ENCODE measurements around the gene PRKD2. TPM values are rescaled to one million over a fixed set of nuclear protein-coding genes. Genes with fewer than 3 reads are reported as not detected.

The PRKD2 gene
- total and polyA plus RNA-seq, 10 of the 15 experiments (the other 5 are each of a cell fraction or from before 2014, with no cell fraction given): 2.3 to 98.8 (median 32.9) TPM

DNA sequence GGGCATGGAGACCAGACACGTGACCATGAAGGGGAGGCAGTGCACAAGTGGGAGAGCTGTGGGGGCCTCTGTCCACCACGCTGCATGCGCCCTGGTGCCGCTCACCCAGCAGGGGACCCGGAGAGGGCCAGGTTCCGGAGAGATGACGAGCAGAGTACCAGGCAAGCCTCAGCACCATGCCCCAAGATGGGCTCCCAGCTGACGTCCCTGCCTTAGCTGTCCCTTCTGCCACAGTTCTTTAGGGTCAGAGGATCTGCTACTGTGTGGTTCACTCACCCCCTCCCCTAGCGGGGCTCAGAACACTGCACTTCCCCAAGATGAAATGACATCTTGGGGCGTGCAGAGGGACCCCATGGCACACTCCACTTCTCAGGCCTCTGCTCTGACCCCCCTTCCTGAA, 9.6 kb upstream of the PRKD2 start (continued):
- no peak for TF ChIP-seq ZNF207 (IDR thresholded peaks at IDR 0.05; ENCODE audit: borderline replicate concordance)

DNA sequence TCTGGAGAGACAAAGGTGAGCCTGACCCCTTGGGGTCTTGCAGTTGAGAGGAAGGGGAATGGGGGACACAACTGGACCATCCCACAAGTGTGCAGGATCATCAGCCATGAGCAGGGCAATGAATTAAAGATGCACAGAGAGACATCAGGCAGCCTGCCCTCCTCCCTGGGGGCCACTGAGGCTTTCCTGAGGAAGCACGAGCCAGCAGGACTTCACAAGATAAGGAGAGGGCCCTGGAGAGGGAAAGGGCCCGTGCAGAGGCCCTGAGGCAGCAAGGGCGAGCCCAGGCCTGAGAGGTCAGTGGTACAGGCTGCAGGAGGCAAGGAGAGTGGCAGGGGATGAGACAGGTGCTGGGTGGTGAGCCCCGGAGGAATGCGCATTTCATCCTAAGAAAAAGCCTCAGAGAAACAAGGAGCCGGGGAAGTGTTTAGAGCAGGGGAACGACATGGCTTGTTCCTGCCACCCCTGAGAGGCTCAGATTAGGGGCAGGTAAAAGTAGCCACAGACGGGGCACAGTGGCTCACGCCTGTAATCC, 9.0 kb upstream of the PRKD2 start:
- H3K9ac ChIP-seq (ENCODE audit: control insufficient read depth, insufficient read depth, low read length): no peak overlapping the region
- CTCF ChIA-PET: no interaction called here
- H3K36me3 ChIP-seq (ENCODE audit: control insufficient read depth in 2 of 2, insufficient read depth in 2 of 2, low read length in 1 of 2): peaks cover 39 to 81% of the 10 kb centered on the region in 2 experiments; a peak in 3 of 4 replicates
- TF ChIP-seq SMAD5 (IDR thresholded peaks at IDR 0.05; ENCODE audit: low read depth) (no peak), IRF4 (IDR thresholded peaks at IDR 0.05; ENCODE audit: low read depth, low read length) (no peak), SMAD1 (IDR thresholded peaks at IDR 0.05; ENCODE audit: low read depth, partially characterized antibody) (no peak), TAF1 (IDR thresholded peaks at IDR 0.05; ENCODE audit: borderline replicate concordance, low read depth, low read length) (no peak), TCF12 (IDR thresholded peaks at IDR 0.05; ENCODE audit: low read depth, low read length) (no peak), SUPT20H (IDR thresholded peaks at IDR 0.05; ENCODE audit: borderline replicate concordance, control insufficient read depth, low read depth, low read length) (no peak), STAT3 (IDR thresholded peaks at IDR 0.05; ENCODE audit: low read depth, low read length) (no peak), SUZ12 (IDR thresholded peaks at IDR 0.05; ENCODE audit: unreplicated experiment) (no peak), SRF (IDR thresholded peaks at IDR 0.05; ENCODE audit: low read depth in 2 of 2, low read length in 2 of 2) (no peak), ZNF274 (IDR thresholded peaks at IDR 0.05; ENCODE audit: insufficient read depth, insufficient read length) (no peak)
- TF ChIP-seq, protein P1, sequence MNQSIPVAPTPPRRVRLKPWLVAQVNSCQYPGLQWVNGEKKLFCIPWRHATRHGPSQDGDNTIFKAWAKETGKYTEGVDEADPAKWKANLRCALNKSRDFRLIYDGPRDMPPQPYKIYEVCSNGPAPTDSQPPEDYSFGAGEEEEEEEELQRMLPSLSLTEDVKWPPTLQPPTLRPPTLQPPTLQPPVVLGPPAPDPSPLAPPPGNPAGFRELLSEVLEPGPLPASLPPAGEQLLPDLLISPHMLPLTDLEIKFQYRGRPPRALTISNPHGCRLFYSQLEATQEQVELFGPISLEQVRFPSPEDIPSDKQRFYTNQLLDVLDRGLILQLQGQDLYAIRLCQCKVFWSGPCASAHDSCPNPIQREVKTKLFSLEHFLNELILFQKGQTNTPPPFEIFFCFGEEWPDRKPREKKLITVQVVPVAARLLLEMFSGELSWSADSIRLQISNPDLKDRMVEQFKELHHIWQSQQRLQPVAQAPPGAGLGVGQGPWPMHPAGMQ (IDR thresholded peaks at IDR 0.05; ENCODE audit: borderline replicate concordance): no peak
- TF ChIP-seq, protein P2, sequence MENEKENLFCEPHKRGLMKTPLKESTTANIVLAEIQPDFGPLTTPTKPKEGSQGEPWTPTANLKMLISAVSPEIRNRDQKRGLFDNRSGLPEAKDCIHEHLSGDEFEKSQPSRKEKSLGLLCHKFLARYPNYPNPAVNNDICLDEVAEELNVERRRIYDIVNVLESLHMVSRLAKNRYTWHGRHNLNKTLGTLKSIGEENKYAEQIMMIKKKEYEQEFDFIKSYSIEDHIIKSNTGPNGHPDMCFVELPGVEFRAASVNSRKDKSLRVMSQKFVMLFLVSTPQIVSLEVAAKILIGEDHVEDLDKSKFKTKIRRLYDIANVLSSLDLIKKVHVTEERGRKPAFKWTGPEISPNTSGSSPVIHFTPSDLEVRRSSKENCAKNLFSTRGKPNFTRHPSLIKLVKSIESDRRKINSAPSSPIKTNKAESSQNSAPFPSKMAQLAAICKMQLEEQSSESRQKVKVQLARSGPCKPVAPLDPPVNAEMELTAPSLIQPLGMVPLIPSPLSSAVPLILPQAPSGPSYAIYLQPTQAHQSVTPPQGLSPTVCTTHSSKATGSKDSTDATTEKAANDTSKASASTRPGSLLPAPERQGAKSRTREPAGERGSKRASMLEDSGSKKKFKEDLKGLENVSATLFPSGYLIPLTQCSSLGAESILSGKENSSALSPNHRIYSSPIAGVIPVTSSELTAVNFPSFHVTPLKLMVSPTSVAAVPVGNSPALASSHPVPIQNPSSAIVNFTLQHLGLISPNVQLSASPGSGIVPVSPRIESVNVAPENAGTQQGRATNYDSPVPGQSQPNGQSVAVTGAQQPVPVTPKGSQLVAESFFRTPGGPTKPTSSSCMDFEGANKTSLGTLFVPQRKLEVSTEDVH (IDR thresholded peaks at IDR 0.05; ENCODE audit: low read depth, partially characterized antibody): no peak
- TF ChIP-seq, protein P3, sequence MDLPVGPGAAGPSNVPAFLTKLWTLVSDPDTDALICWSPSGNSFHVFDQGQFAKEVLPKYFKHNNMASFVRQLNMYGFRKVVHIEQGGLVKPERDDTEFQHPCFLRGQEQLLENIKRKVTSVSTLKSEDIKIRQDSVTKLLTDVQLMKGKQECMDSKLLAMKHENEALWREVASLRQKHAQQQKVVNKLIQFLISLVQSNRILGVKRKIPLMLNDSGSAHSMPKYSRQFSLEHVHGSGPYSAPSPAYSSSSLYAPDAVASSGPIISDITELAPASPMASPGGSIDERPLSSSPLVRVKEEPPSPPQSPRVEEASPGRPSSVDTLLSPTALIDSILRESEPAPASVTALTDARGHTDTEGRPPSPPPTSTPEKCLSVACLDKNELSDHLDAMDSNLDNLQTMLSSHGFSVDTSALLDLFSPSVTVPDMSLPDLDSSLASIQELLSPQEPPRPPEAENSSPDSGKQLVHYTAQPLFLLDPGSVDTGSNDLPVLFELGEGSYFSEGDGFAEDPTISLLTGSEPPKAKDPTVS (IDR thresholded peaks at IDR 0.05; ENCODE audit: low read depth, low read length): no peak

More for the DNA sequence above, 9.0 kb upstream of the PRKD2 start:
- no peak for DNase-seq (ENCODE audit: low read depth, low spot score)
- POLR2A ChIA-PET: no interaction called here
- RAD21 ChIA-PET (ENCODE audit: unreplicated experiment): no interaction called here
- Histone ChIP-seq H3K27ac (ENCODE audit: control insufficient read depth, insufficient read depth) (no peak overlapping the region), H3K4me3 (no peak overlapping the region), H3K27me3 (replicated peaks in 1 of 2; ENCODE audit: control insufficient read depth in 2 of 2, insufficient read depth in 2 of 2, low read length in 1 of 2) (no peaks in the 10 kb centered on the region), H4K20me1 (ENCODE audit: control insufficient read depth, insufficient read depth) (no peaks in the 10 kb centered on the region; the same call in 1 of the 2 replicates), H3K4me2 (ENCODE audit: control insufficient read depth, insufficient read depth) (no peak overlapping the region), H3K4me1 (ENCODE audit: control insufficient read depth, insufficient read depth, low read length) (no peaks in the 10 kb centered on the region; the same call in 1 of the 2 replicates), H2AFZ (ENCODE audit: control insufficient read depth, low read depth, low read length) (no peak overlapping the region), H3K9me3 (replicated peaks; ENCODE audit: control insufficient read depth, insufficient read depth, low read length) (no peaks in the 10 kb centered on the region), H3K79me2 (ENCODE audit: control insufficient read depth, insufficient read depth, low read length) (peaks cover 3% of the 10 kb centered on the region; the same call in 1 of the 2 replicates)
- SMC1A ChIA-PET (ENCODE audit: uncharacterized antibody, unreplicated experiment): no interaction called here
- no peak for ATAC-seq
- intact Hi-C loops (cut with micrococcal nuclease; ENCODE audit: unreplicated experiment) (loop anchor here (5.0 kb wide), 1 partner anchor 34 kb away; no protein-coding TSS in a partner anchor), in situ Hi-C loops (cut with MboI) (no loop called here)
- FAIRE-seq: no peak
- WGBS (ENCODE audit: insufficient coverage, insufficient replicate concordance, low lambda C conversion rate, missing lambda C conversion rate): 77% methylated on average over 9 of the region's 9 CpGs
- BruUV-seq (replicated peaks): no TSS peak

All from GM12878 (cell line).